ENCODE data around the gene CNNM3. TPM values are rescaled to one million over a fixed set of nuclear protein-coding genes. Genes with fewer than 3 reads are reported as not detected.
A peak's percentile ranks its signal among the peaks of the same experiment; 100 is the strongest.

CNNM3 gene
- polyA plus RNA-seq, 5 donors: 26.7 to 37.9 (median 33.4) TPM

GRCh38 chr2:96838345-96839292, 22.6 kb downstream of the CNNM3 start:
- DNase-seq: no peak

GRCh38 chr2:96839293-96839874, 23.3 kb downstream of the CNNM3 start:
- no peak for DNase-seq

DNA sequence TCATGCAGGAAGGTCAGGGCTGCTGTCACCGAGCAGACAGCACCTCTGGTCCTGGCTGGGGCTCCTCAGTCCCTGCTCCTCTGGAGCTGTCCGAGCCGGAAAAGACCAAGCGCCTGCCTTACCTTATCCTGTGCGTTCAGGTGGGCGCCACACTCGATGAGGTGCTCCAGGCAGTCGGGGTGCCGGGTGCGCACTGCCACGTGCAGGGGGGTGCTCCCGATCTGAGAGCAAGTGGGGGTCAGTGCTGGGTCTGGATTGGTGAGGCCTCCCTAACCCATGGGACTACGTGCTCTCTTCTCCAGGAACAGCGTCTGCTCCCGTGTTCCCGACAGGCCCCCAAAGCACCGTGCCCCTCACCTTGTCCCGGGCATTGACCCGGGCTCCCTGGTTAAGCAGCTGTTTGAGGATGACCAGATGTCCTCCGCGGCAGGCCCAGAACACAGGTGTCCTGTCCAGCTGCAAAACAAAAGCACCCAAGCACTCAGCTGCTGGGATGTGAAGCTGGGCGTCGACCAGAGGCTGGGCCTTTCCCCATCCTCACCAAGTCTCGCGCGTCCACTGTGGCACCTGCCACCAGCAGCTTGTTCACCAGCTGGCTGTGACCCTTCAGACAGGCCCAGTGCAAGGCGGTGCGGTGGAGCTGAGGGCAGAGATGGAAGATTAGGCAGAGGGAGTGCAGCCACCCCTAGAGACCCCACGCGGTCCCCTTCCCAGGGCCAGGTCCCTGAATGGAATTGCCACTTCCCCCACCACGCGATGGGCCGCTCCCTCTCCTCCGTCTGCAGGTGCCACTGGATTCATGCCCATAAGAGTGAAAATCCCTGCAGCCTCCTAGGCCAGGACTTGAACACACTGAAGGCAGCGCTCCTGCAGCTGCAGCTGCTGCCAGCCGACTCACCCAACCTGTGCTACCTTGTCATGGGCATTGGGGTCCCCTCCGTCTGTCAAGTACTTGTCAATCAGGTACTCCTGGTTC, 24.1 kb downstream of the CNNM3 start:
- DNase-seq: no peak

DNA sequence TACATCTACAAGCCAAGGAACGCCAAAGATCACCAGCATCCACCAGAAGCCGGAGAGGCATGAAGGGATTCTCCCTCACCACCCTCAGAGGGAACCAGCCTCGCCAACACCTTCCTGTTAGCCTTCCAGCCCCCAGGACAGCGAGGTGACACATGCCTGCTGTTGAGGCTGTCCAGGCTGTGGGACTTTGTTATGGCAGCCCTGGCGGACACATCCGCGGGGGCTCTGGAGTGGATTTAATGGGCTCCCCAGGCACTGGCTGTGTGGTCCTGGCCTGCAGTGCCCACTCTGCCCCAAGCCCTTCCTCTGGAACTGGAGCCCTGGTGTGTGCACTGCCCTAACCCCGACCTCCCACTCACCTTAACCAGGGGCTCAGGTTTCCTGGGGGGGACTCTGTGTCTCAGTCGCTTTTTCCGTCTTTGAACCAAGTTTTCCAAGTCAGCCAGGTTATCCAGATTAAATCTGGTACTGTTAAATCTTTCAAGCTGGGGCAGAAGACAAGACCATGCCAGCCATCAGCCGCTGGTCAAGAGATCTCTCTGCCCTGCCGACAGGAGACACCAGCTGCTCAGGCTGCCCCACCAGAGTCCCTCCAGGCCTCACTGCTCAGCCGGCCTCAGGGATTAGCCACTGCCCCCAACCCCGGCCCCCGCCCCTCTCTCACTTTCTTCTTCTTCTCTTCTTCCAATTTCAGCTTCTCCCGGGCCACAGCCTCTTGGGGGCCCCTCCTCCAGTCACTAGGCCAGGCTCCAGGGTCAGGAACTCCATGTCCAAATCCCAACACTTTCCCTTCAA, 25.8 kb downstream of the CNNM3 start:
- no peak for DNase-seq

DNA sequence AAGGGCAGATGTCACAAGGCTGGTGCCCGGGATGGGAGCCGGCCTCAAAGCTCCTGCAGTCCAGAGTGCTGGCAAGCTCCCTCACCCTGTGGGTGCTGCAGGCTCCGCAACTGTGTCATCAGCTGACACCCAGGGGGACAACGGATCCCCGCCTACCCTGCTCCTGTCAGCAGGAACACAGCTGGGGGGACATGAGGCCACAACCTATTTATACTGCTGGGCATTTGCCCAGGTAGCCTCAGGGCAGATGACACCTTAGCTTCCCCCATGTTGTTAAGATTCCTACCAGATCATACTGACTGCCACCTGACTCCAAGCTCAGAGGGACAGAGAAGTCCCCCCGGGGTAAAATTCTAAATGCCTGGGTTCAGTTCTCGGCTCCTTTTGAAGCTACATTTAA, 26.5 kb downstream of the CNNM3 start:
- no peak for DNase-seq

DNA sequence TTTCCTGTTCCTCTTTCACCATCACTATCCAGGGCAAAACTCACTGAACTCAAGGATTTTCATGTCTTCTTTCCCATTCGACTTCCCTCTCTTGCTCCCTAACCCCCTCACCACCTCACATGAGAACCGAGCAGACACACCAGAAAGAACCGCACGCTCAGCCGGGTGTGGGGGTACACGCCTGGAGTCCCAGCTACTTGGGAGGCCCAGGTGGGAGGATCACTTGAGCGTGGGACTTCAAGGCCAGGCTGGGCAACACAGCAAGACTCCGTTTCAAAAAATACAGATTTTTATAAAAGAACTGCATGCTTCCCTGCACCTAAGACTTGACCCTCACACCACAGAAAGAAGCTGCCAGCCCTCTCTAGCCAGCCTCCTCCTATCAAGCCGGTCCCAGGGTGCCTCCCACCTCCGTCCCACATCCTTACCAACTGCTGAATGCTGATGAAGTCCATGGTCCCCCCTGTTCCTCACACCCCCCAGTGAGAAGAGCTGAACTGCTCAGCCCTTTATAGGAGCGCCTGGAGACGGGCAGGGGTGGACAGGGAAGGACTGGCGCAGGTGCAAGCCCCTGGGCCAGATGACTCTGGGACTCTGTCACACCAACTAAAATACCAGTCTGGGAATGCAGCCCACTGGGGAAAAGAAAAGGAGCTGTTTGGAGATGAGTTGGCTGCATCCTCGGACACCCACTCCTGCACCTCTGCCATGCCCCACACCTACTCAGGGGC, 27.6 kb downstream of the CNNM3 start, which contains the start of gene ANKRD23:
ANKRD23 (minus strand) TSS at position 484 of the 731 bp plus-strand sequence; CDS start at position 455, 29 bp downstream.
- no peak for DNase-seq

- no peak for DNase-seq
These were observed 28.3 kb downstream of the CNNM3 start for GRCh38 chr2:96844405-96844808.

- DNase-seq: no peak
These were observed 30.8 kb downstream of the CNNM3 start for GRCh38 chr2:96846825-96847224.

DNA sequence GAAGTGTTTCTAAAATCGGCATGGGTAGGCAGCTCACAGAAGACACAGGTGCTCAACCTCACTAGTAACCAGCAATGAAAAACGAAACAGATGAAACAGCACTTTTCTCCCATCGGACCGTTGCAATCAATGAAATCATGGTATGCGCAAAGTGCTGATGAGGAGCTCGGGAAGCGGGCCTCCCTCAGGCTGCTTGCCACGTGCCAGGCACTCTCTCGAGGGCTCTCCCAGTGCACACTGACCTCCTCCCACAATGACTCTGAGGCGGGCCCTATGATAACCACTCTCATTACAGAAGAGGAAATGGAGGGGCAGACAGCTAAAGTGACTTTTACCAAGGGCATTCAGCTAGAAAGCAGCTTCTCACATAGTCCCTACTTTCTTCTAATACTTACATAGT, 31.5 kb downstream of the CNNM3 start:
- DNase-seq: no peak

DNA sequence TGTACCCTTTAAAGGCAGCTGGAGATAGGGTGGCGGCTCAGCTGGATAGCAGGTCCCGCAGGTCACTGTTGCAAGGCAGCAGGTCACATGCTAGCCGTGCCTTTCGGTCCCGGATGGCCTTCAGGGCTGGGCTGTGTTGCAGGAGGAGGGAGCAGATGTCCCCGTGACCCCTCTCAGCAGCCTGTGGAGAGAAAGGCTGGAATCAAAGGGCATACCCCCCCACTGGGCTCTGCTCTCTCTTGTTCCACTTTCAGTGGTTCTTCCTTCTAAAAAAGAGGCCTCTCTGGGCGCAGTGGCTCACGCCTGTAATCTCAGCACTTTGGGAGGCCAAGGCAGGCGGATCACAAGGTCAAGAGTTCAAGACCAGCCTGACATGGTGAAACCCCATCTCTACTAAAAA, 32.2 kb downstream of the CNNM3 start:
- no peak for DNase-seq

- DNase-seq: no peak
These were observed 36.6 kb downstream of the CNNM3 start for GRCh38 chr2:96852667-96853066.

DNA sequence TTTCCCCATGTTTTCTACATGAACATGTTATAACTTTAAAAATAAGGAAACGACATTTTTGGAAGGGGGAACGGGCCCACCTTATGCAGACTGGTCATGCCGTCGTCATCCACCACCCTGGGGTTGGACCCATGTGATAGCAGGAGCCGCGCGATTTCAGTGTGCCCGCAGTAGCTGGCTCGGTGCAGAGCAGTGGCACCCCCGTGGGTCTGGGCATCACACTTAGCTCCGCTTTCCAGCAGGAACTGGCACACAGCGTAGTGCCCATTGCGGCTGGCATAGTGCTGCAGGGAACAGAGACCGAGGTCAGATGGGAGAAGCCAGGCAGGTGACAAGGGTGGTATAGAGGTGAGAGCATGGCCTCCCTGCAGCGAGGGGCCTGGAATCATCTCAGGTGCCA, 37.3 kb downstream of the CNNM3 start:
- DNase-seq: no peak

DNA sequence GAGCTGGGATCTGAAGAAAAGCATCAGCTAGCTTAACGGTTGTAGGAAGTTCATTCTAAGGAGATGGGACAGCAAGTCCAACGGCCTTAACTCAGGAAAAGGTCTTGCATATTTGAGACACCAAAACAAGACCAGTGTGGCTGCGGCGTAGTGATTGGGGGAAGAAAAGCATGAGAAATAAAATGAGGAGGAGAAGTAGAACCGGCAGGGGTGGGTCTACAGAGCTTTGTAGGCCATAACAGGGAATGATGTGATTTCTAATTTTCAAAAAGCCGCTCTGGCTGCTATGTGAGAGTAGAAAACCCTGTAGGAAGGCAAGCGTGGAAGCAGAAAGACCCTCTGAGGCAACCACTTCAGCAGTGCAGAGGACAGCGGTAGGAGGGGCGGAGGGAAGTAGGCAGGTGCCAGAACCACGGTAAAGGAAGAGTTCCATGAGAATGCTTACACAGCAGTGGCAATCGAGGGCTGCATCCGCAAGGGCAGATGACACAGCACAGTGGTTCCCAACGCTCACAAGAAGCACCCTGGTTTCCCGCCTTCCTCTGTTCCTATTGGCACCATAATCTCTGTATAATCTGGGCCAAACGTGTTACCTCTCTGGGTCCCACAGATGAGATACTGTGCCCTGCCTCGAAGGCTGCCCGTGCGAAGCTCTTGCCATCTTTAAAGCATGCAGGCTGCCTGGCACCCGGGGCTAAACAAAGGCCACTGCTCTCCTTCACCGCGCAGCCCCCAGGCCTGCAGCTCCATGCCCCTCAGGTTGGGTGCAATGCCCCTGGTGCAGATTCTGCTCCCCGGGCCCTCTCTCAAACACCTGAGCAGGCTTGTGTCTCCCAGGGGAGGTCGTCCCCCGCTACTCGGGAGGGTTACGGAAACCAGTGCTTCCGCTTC, 41.0 kb downstream of the CNNM3 start:
- DNase-seq: no peak

DNA sequence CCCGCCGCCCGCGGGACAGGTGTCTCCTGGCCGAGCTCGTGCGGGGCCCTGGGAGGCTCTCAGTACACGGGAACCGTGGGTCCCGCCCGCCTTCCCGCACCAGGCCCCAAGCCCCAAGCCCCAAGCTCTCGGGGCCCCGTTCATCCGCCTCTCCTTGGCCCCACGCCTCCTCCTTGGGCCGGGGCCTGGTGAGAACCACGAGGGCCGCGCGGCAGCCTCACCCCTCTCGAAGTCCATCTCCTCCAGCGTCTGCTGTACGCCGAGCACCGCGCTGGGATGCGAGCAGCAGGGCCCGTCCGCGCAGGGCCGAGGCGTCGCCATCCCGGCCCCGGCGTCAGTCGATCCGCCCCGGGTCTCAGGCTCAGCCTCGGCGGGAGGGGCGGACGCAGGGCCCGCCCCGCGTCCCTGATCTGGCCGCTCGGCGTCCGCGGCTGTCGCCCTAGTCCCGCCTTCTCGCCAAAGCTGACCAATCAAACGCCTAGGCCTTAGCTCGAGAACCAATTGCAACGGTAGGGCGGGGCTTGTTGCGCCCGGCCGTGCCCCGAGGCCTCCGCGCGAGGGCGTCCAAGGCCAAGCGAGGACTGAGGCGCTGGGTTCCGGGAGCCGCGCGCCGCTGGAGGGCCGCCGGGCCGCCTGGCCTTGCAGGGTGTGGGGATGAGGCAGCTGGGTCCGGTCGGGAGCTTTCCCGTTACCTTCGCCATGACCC, 41.8 kb downstream of the CNNM3 start, which contains the start of gene ANKRD39:
ANKRD39 (minus strand) TSS at position 350 of the 706 bp plus-strand sequence; CDS start at position 321, 29 bp downstream.
- DNase-seq: peak; percentile 99 to 100

GRCh38 chr2:96859099-96859649, 43.1 kb downstream of the CNNM3 start:
- no peak for DNase-seq

- no peak for DNase-seq
These were observed 43.6 kb downstream of the CNNM3 start for GRCh38 chr2:96859681-96860064.

- no peak for DNase-seq
These were observed 44.3 kb downstream of the CNNM3 start for GRCh38 chr2:96860065-96861029.

Data from right lung (tissue), 5 donors.